GM21717 (cell line): ENCODE results near the gene ABCB4.

Experiments
- ATAC-seq: cut with Tn5 transposase; IDR thresholded peaks from one replicate; pipeline ENCODE4 v1.9.1; 2021; ENCODE audit warnings: mild to moderate bottlenecking, moderate library complexity; ENCODE audit not compliant: unreplicated experiment

The ABCB4 gene

GRCh38 chr7:87427288-87427687 is 48.2 kb downstream of the ABCB4 start:
- ATAC-seq: no peak

- ATAC-seq: no peak
Measured at GRCh38 chr7:87426160-87426559, 49.3 kb downstream of the ABCB4 start.

- ATAC-seq: no peak
Measured at GRCh38 chr7:87424075-87424474, 51.4 kb downstream of the ABCB4 start.

GRCh38 chr7:87420173-87420572 is 55.3 kb downstream of the ABCB4 start:
- ATAC-seq: no peak

GRCh38 chr7:87416682-87417587 is 58.5 kb downstream of the ABCB4 start:
- ATAC-seq: peak; percentile 71

GRCh38 chr7:87414794-87415188 is 60.7 kb downstream of the ABCB4 start:
- ATAC-seq: no peak

GRCh38 chr7:87413951-87414793 is 61.3 kb downstream of the ABCB4 start:
- no peak for ATAC-seq

- no peak for ATAC-seq
Measured at GRCh38 chr7:87413029-87413428, 62.5 kb downstream of the ABCB4 start.

- no peak for ATAC-seq
Measured at GRCh38 chr7:87411186-87411585, 64.3 kb downstream of the ABCB4 start.

- ATAC-seq: no peak
Measured at GRCh38 chr7:87404674-87405073, 70.8 kb downstream of the ABCB4 start.

GRCh38 chr7:87398446-87398845 is 77.0 kb downstream of the ABCB4 start:
- ATAC-seq: no peak

- ATAC-seq: no peak
Measured at GRCh38 chr7:87395442-87396020, 79.9 kb downstream of the ABCB4 start.

- no peak for ATAC-seq
Measured at GRCh38 chr7:87391020-87391701, 84.3 kb downstream of the ABCB4 start.

GRCh38 chr7:87380905-87381304 is 94.6 kb downstream of the ABCB4 start:
- ATAC-seq: no peak

- no peak for ATAC-seq
Measured at GRCh38 chr7:87375662-87376435, 99.6 kb downstream of the ABCB4 start.

GRCh38 chr7:87370660-87371180 is 104.8 kb downstream of the ABCB4 start:
- no peak for ATAC-seq

- no peak for ATAC-seq
Measured at GRCh38 chr7:87369216-87369615, 106.3 kb downstream of the ABCB4 start.

GRCh38 chr7:87364246-87364645 is 111.2 kb downstream of the ABCB4 start:
- no peak for ATAC-seq

GRCh38 chr7:87363342-87363741 is 112.1 kb downstream of the ABCB4 start:
- ATAC-seq: no peak

GRCh38 chr7:87361320-87361719 is 114.2 kb downstream of the ABCB4 start:
- no peak for ATAC-seq
